Esophagus muscularis mucosa (tissue), 4 donors: ENCODE measurements around the gene ADPGK.

Experiments
- EP300 ChIP-seq: sonication (generic); formaldehyde crosslinking; IDR thresholded peaks from one replicate; pipeline ENCODE4 v1.6.1; 2017; ENCODE audit warnings: antibody characterized with exemption
- POLR2A ChIP-seq: fragments of 450-650 bp; IDR thresholded peaks from one replicate; pipeline ENCODE4 v1.6.1; 2017; ENCODE audit warnings: antibody characterized with exemption, moderate library complexity, mild to moderate bottlenecking, low read depth
- TF ChIP-seq, protein P1 (sequence below), 3 experiments: fragments of 200-600 bp in 2 of 3; fragments of 450-650 bp in 1 of 3; sonication (generic) in 2 of 3; IDR thresholded peaks; one replicate each; pipeline ENCODE4 v1.5.1; 2017 to 2019; ENCODE audit warnings: antibody characterized with exemption in 3 of 3, mild to moderate bottlenecking in 2 of 3, moderate library complexity in 1 of 3

GRCh38 chr15:72797338-72797689 is 13.8 kb upstream of the ADPGK start:
- TF ChIP-seq, protein P1, sequence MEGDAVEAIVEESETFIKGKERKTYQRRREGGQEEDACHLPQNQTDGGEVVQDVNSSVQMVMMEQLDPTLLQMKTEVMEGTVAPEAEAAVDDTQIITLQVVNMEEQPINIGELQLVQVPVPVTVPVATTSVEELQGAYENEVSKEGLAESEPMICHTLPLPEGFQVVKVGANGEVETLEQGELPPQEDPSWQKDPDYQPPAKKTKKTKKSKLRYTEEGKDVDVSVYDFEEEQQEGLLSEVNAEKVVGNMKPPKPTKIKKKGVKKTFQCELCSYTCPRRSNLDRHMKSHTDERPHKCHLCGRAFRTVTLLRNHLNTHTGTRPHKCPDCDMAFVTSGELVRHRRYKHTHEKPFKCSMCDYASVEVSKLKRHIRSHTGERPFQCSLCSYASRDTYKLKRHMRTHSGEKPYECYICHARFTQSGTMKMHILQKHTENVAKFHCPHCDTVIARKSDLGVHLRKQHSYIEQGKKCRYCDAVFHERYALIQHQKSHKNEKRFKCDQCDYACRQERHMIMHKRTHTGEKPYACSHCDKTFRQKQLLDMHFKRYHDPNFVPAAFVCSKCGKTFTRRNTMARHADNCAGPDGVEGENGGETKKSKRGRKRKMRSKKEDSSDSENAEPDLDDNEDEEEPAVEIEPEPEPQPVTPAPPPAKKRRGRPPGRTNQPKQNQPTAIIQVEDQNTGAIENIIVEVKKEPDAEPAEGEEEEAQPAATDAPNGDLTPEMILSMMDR (IDR thresholded peaks at IDR 0.05): no peak
- TF ChIP-seq EP300 (no peak), POLR2A (no peak)
